Loucy (cell line): ENCODE data around the gene PHTF2.

Source experiments
- CTCF ChIP-seq: fragments of 200-600 bp; sonication (generic); conservative IDR thresholded peaks from 2 replicates; pipeline ENCODE4 v1.5.1; 2014; ENCODE audit warnings: mild to moderate bottlenecking, antibody characterized with exemption, low read length
- EZH2phosphoT487 ChIP-seq: fragments of 200-600 bp; IDR thresholded peaks from 2 replicates; pipeline ENCODE4 v1.6.1; 2018; ENCODE audit warnings: antibody characterized with exemption, mild to moderate bottlenecking, moderate library complexity, borderline replicate concordance

GRCh38 chr7:77971726-77972125 lies 173.2 kb downstream of the PHTF2 start:
- TF ChIP-seq CTCF (no peak), EZH2phosphoT487 (no peak)
